ENCODE measurements around the gene HIPK4. TPM values are rescaled to one million over a fixed set of nuclear protein-coding genes. Genes with fewer than 3 reads are reported as not detected.
"Not testable (repeated sequence)": the region's sequence is repeated elsewhere in the genome, so short reads cannot be mapped to it uniquely, and the experiment has no call there.

HIPK4 gene
- 0.55 TPM in 1 of 2 replicates, not detected in the other for total RNA-seq

DNA sequence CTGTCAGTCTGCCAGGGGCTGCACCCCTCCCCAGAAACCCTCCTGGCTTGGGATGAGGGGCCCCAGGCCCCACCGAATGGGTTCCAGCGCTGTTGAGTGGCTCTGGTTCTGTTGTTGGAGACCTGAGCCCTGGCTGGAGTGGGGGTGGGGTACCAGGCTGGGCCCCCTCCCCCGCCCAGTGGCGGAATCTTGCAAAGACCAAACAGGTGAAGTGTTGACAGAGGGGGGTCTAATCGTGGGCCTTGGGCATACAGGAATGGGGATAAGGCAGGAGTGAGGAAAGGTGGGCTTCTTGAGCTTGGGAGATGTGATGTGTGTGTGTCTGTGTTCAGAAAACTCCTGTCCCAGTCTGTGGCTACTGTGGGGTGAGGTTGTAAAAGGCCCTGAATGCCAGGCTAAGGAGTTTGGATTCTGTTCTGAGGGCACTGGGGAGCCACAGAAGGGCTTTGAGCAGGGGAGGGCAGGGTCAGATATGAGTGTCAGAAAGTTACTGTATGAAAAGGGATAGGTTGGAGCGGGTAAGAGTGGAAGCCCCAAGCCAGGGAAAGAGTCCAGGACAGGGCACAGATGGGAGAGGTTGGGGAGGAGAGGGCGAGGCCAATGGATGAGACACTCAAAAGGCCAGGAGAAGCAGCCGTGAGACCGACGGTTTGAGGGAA, at the start of gene HIPK4:
Gene HIPK4, minus strand, starts transcription at position 98 of the 659 bp plus-strand sequence. CDS start 279 bp downstream, outside the sequence.
- TF ChIP-seq, protein P1, sequence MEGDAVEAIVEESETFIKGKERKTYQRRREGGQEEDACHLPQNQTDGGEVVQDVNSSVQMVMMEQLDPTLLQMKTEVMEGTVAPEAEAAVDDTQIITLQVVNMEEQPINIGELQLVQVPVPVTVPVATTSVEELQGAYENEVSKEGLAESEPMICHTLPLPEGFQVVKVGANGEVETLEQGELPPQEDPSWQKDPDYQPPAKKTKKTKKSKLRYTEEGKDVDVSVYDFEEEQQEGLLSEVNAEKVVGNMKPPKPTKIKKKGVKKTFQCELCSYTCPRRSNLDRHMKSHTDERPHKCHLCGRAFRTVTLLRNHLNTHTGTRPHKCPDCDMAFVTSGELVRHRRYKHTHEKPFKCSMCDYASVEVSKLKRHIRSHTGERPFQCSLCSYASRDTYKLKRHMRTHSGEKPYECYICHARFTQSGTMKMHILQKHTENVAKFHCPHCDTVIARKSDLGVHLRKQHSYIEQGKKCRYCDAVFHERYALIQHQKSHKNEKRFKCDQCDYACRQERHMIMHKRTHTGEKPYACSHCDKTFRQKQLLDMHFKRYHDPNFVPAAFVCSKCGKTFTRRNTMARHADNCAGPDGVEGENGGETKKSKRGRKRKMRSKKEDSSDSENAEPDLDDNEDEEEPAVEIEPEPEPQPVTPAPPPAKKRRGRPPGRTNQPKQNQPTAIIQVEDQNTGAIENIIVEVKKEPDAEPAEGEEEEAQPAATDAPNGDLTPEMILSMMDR (IDR thresholded peaks at IDR 0.05; ENCODE audit: insufficient read depth, low read length, poor library complexity, severe bottlenecking): no peak
- H3K4me3 ChIP-seq (ENCODE audit: low read depth, low read length): no peak within 1 kb of the TSS
- DNase-seq (ENCODE audit: low read depth): no peak
- H3K27me3 ChIP-seq (ENCODE audit: control insufficient read depth, insufficient read depth, low read length): peaks cover 4% of the 10 kb centered on the region
- H3K36me3 ChIP-seq (ENCODE audit: control insufficient read depth, insufficient read depth, low read length): no peaks in the 10 kb centered on the region

DNA sequence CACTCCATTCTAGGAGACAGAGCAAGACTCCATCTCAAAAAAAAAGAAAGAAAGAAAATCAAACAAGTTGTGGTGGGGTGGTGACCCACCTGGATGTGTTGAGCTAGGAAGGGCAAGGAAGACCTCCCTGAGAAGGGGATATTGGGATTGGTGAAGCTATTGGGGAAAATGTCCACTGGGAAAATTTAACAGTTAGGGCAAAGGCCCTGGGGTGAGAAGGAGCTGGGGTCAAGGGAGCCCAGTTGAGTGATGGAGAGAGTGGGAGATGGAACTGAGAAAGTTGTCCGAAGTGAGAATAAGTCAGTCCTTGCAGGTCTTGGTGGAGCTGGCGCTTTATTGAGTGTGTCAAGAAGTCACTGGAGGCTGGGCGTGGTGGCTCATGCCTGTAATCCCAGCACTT, 48.3 kb upstream of the HIPK4 start:
- H3K4me3 ChIP-seq (ENCODE audit: low read depth, low read length): no peak overlapping the region
- no peaks in the 10 kb centered on the region for H3K27me3 ChIP-seq (ENCODE audit: control insufficient read depth, insufficient read depth, low read length)
- DNase-seq (ENCODE audit: low read depth): no peak
- peaks cover 1% of the 10 kb centered on the region for H3K36me3 ChIP-seq (ENCODE audit: control insufficient read depth, insufficient read depth, low read length)
- TF ChIP-seq, protein P1 (IDR thresholded peaks at IDR 0.05; ENCODE audit: insufficient read depth, low read length, poor library complexity, severe bottlenecking): no peak

DNA sequence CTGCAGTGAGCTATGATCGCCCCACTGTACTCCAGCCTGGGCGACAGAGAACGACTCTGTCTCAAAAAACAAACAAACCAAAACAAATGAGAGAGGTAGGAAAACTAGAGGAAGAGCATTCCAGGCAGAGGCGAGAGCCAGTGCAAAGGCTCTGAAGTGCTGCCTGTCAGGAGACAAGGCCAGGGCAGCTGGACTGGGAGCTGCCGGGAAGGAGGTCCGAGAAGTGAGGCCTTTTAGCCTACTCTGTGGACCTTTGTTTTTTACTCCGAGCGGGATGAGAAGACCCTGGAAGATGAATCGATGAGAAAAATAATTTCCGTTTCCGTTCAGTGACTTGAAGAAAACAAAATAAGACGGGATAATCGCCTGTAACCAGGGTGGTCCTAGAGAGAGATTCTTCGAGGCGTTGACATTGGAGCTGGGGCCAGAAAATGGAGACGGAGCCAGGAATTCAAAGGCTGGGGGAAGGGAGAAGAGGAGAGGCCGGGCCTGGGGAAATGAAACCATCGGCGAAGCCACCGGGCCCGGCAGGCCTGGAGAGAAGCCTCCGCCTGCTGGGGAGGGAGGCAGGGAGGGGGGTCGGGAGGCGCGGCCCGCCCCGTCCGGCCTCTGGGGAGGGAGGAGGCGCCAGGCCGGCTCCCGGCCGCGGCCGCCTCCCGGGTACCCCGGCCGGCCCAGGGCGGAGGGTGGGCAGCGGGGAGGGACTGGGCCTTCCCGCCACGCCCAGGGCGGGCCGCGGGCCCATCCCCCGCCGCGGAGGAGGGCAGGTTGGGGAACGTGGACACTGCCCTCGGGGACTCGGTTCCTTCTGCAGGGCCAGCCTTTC, 43.6 kb upstream of the HIPK4 start:
- peak; percentile 51 for DNase-seq (ENCODE audit: low read depth)
- Histone ChIP-seq H3K27me3 (ENCODE audit: control insufficient read depth, insufficient read depth, low read length) (no peaks in the 10 kb centered on the region), H3K4me3 (ENCODE audit: low read depth, low read length) (peak overlapping the region; percentile 32), H3K36me3 (ENCODE audit: control insufficient read depth, insufficient read depth, low read length) (no peaks in the 10 kb centered on the region)
- TF ChIP-seq, protein P1 (IDR thresholded peaks at IDR 0.05; ENCODE audit: insufficient read depth, low read length, poor library complexity, severe bottlenecking): no peak

DNA sequence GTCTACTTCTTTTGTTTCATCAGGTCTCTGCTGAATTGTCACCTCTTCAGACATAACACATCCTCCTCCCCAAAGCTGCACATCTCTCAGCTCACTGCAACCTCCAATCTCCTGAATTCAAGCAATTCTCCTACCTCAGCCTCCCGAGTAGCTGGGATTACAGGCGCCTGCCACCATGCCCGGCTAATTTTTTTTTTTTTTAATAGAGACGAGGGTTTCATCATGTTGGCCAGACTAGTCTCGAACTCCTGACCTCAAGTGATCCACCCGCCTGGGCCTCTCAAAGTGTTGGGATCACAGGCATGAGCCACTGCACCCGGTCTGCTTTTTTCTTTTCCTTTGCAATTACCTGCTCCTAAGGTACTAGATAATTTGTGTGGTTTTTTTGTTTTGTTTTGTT, 42.8 kb upstream of the HIPK4 start:
- H3K27me3 ChIP-seq (ENCODE audit: control insufficient read depth, insufficient read depth, low read length): not testable (repeated sequence)

DNA sequence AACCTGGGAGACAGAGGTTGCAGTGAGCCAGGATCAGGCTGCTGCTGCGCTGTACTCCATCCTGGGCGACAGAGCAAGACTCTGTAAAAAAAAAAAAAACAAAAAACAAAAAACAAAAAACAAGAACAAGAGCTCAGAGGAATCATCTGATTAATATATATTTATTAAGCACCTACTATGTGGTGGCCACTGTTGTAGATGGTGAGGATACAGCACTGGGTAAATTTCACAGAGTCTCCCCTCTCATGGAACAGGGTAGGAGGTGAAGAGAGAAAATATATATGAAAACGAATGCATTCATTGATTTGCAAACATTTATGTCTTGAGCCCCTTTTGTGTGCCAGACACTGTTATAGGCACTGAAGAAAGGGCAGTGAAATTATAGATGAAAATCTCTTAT, 41.7 kb upstream of the HIPK4 start:
- H3K4me3 ChIP-seq (ENCODE audit: low read depth, low read length): no peak overlapping the region
- no peaks in the 10 kb centered on the region for H3K36me3 ChIP-seq (ENCODE audit: control insufficient read depth, insufficient read depth, low read length)
- TF ChIP-seq, protein P1 (IDR thresholded peaks at IDR 0.05; ENCODE audit: insufficient read depth, low read length, poor library complexity, severe bottlenecking): no peak
- DNase-seq (ENCODE audit: low read depth): no peak
- no peaks in the 10 kb centered on the region for H3K27me3 ChIP-seq (ENCODE audit: control insufficient read depth, insufficient read depth, low read length)

More for the DNA sequence above, 42.8 kb upstream of the HIPK4 start:
- DNase-seq (ENCODE audit: low read depth); H3K36me3 ChIP-seq (ENCODE audit: control insufficient read depth, insufficient read depth, low read length); H3K4me3 ChIP-seq (ENCODE audit: low read depth, low read length): not testable (repeated sequence)

DNA sequence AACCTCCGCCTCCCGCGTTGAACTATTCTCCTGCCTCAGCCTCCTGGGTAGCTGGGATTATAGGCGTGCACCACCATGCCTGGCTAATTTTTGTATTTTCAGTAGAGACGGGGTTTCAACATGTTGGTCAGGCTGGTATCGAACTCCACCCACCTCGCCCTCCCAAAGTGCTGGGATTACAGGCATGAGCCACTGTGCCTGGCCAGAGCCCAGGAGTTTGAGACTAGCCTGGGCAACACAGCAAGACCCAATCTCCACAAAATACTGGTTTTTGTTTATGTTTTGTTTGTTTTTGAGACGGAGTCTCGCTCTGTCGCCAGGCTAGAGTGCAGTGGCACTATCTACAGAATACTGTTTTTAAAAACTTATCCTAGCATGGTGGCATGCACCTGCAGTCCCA, 40.3 kb upstream of the HIPK4 start:
- DNase-seq (ENCODE audit: low read depth); H3K36me3 ChIP-seq (ENCODE audit: control insufficient read depth, insufficient read depth, low read length); H3K27me3 ChIP-seq (ENCODE audit: control insufficient read depth, insufficient read depth, low read length); H3K4me3 ChIP-seq (ENCODE audit: low read depth, low read length): not testable (repeated sequence)

- DNase-seq (ENCODE audit: low read depth); H3K4me3 ChIP-seq (ENCODE audit: low read depth, low read length); H3K36me3 ChIP-seq (ENCODE audit: control insufficient read depth, insufficient read depth, low read length); H3K27me3 ChIP-seq (ENCODE audit: control insufficient read depth, insufficient read depth, low read length): not testable (repeated sequence)
Measured at GRCh38 chr19:40428197-40428596, 38.2 kb upstream of the HIPK4 start.

Data from kidney epithelial cell (primary cell).